GM21367 (cell line): ENCODE measurements around the gene ANKRD33B.
A peak's percentile ranks its signal among the peaks of the same experiment; 100 is the strongest.

Source experiments
- ATAC-seq: cut with Tn5 transposase; IDR thresholded peaks from one replicate; pipeline ENCODE4 v1.9.1; 2021; ENCODE audit not compliant: unreplicated experiment

The ANKRD33B gene

GRCh38 chr5:10688651-10689171 is 124.8 kb downstream of the ANKRD33B start:
- no peak for ATAC-seq

DNA sequence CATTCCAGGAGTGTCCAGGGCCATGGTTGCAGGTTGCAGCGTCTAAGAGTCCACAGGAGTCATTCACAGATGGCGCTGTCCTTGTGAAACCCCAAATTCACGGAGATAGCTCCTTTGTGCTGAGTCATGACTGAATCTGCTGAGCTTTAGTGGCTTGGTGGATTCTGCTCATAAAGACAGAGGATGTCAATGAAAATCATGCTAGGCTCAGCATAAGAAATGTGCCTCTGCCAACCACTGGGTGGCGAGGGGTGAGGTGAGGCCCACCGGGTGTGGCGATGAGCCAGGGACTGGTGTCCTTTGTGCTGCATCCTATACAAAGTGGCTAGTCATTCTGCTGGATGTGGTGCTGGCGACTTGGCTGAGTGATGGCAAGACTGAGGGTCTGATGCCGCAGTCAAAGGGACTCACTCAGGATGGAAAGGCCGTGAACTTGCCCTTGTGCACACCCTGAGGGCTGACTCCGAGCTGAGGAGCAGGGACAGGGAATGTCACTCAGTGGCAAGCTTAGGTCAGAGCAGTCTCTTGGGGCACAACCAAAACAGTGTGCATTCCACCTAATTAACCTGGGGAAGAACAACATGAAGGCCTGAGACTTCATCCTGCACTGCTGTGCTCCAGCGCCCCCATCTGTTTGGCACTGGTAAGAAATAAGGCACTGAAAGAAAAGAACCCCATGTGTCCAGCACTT is 125.7 kb downstream of the ANKRD33B start:
- no peak for ATAC-seq

DNA sequence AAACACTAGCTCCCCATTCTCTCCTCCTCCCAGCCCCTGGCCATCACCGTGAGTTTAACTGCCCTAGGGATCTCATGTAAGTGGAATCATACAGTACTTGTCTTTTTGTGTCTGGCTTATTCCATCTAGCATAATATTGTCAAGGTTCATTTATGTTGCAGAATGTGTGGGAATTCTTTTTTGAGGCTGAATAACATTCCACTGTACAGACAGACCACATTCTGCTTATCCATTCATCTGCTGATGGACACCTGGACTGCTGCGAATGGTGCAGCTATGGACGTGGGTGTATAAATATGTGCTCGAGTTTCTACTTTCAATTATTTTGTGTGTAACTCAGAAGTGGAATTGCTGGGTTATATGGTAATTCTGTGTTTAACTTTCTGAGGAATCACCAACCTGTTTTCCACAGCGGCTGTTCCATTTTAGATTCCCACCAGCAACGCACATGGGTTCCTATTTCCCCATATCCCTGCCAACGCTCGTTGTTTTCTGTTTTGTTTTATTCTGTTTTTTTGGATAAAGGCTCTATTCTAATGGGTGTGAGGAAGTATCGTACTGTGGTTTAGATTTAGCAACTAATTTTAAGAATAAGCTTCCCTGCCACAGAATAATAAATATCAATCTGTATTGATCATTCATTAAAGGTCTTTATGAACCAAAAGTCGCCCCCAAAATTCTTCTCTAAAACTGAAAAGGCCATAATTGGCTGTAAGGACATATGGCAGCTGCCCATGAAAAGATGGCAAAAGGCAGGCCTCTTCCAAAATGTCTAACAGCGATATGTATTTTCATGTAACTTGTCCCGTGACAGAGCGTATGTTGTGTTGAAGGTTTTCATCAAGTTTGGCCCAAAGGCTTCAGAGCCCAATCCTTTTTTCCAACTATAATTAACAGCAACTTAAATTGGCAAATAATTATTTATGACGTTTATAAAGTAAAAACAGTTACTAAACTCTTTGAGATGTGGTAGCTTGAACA is 126.9 kb downstream of the ANKRD33B start:
- ATAC-seq, result no peak

- ATAC-seq, result no peak
These were observed 128.2 kb downstream of the ANKRD33B start for GRCh38 chr5:10691826-10692785.

- peak; percentile 38 for ATAC-seq
These were observed 131.3 kb downstream of the ANKRD33B start for GRCh38 chr5:10695055-10695649.

DNA sequence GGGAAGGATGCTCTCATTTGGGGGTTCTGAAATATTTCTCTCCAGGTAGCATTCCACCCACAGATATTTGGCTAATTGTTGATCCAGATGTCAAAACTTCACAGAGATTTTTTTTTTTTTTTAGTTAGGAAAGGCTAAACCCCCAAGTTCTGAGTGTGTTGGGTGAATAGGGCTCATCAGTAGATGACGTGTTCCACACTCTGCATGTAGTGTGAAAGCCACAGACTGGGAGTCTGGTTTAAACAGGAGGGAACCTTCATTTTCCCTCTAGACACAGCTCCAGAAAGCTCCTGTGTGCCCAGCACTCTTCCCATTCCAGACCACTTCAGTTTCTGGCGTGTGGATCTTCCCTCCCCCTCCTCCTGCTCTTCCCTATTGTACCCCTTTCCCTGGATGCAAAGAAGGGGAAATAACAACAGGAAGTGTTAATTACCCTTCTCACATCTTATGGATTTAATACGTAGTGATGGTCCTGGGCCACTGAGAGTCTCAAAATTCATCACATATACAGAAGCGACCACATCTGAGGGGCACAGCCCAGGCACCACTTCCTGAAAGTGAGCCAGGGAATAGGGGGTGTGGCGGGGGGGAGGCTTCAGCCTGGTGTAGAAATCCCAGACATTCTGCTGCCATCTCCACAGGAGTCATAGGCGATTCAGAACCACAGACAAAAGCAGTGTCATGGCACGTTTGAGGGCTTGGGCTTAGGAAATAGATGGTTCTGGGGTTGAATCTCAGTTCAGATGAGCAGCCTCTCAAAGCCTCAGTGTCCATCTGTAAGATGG is 132.1 kb downstream of the ANKRD33B start:
- no peak for ATAC-seq

GRCh38 chr5:10699281-10699874 is 135.5 kb downstream of the ANKRD33B start:
- peak; percentile 55 for ATAC-seq

GRCh38 chr5:10699987-10700386 is 136.1 kb downstream of the ANKRD33B start:
- peak; percentile 65 for ATAC-seq

DNA sequence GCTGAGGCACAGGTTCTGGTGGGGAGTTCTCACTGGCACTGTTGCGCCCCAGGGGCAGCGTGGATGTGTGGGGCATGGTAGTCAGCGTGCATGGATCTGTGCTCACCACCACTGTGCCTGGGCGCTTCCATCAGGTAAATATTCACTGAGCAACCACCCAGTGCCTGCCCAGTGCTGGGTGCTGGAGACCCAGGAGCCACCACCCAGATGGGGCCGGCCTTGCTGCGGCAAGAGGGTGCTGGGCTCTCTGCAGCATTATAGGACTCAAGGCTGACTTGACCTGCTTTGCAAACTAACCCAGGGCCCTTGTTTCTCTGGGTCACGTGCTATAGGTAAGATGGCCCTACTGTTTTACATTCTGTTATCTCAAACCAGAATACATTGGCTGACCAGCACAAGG is 136.6 kb downstream of the ANKRD33B start:
- ATAC-seq, result no peak

GRCh38 chr5:10701567-10702039 is 137.7 kb downstream of the ANKRD33B start:
- no peak for ATAC-seq

DNA sequence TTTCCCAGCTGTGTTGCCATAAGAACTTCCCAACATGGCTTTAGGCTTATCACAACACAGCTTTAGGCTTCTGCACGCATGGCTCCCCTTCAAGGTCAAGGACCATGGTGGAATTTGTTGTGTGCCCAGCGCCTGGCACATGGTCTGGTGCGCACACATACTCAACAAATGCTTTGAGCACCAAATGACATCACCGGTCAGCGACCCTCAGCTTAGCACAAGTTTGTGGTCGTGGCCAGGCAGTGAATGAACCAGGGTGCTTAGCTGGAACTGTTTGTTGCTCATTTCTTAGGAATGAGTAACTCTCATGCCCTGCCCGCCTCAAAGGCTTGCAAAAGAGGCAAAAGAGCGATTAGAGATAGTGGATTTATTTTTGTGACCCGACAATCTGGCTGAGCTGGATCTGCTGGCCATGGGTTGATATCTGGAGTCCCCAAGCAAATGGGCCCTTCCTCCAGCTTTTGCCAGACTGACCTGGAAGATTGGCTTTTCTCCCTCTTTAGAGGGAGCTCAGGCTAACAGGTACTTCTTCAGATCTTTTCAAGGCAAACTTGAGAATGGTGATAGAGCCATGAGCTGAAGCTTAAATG is 138.3 kb downstream of the ANKRD33B start:
- ATAC-seq, result no peak

DNA sequence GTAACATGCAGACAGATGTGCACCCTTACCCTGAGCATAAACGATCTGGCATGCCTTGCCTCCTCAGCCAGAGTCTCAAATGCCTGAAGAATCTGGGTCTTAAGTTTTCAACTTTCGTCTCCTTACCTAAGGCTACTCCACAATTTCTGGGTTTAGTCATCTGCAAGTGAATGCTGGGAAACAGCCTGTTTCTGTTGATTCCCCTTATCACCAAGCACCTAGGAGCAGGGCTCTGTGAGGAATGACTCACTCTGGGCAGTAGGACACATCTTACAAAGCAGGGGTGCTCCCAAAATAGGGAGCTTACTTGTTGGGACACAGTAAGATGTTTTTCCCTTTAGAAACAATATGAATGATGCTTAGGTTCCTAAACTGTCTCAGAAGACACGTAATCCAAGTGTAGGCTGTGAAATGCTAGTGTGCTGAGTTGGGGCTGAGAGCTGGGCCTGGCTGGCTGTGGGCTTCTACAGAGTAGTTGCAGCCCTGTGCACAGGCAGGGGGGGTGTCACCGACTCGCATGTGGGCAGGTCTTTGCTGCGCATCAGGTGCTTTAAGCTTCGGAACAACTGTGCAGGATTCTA is 139.1 kb downstream of the ANKRD33B start:
- ATAC-seq, result no peak

GRCh38 chr5:10703676-10704075 is 139.8 kb downstream of the ANKRD33B start:
- ATAC-seq, result no peak

DNA sequence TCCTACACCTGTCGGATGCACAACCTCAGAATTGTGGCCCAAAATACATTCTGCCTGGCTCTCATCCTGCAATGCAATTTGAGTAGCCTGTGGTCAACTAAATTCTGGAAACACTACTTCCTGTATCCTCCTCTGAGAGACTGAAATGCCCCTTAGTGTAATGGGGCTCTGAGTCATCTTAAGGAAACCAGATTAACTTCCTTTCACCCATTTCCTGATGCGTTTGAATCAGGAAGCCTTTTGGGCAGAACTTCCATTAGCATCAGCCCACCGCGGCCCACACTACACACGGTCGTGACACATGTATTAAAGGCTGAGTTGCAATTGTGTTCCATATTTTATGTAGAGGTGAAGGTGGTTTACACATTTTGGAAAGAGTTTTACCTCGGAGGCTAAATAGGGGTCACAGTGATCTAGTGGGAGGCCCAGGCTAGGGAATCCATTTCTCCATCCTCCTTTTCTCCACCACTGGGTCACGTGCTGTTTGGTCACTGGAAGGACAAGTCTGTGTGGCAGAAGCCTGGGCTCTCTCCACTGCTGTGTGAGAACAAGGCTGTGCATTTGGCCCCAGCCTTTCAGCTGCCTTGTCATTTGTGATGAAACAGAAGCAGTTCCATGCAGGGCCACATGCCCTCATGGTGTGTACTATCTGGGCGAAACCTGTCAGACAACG is 141.2 kb downstream of the ANKRD33B start:
- peak; percentile 23 for ATAC-seq

GRCh38 chr5:10705747-10706146 is 141.9 kb downstream of the ANKRD33B start:
- no peak for ATAC-seq

GRCh38 chr5:10706326-10706725 is 142.5 kb downstream of the ANKRD33B start:
- no peak for ATAC-seq
